IMR-90 (cell line): ENCODE data around the gene CENATAC. TPM values are rescaled to one million over a fixed set of nuclear protein-coding genes. Genes with fewer than 3 reads are reported as not detected.

Experiments used
- ATAC-seq: fragments of 200-7000 bp; cut with Tn5 transposase; 2 replicates; pipeline ENCODE4 v1.9.1; 2020; ENCODE audit warnings: low read depth, mild to moderate bottlenecking, moderate library complexity
- BruUV-seq: library from RNA; stranded (reverse); fragments of 400-500 nt; replicated peaks from 2 replicates; lab custom pipeline; 2021; lab: Mats Ljungman, UMichigan
- CTCF ChIA-PET: fragments of 300-600 bp; formaldehyde crosslinking; extraction: SDS; loops from one replicate; lab custom pipeline; 2021; ENCODE audit warnings: antibody characterized with exemption; lab: Yijun Ruan, JAX
- POLR2A ChIA-PET: fragments of 300-600 bp; sonication (Branson Sonifier 250); formaldehyde crosslinking; loops from one replicate; lab custom pipeline; 2022; ENCODE audit warnings: antibody characterized with exemption; ENCODE audit not compliant: unreplicated experiment; lab: Charles Lee
- DNase-seq: peaks from one replicate; pipeline ENCODE4 v3.0.0; 2013
- H2AFZ ChIP-seq: replicated peaks from 2 replicates; pipeline ENCODE3; 2013; ENCODE audit warnings: low read length, mild to moderate bottlenecking; ENCODE audit not compliant: poor library complexity
- H2AK5ac ChIP-seq: 2 replicates; pipeline ENCODE4 v1.6.1; 2013; ENCODE audit warnings: low read depth, low read length, inconsistent platforms
- H2AK9ac ChIP-seq: replicated peaks from 2 replicates; pipeline ENCODE3; 2013; ENCODE audit warnings: mild to moderate bottlenecking, low read depth, low read length, moderate library complexity; ENCODE audit not compliant: poor library complexity
- H2BK120ac ChIP-seq: 2 replicates; pipeline ENCODE4 v1.6.1; 2013; ENCODE audit warnings: low read depth, low read length, inconsistent platforms
- H2BK15ac ChIP-seq: 3 replicates; pipeline ENCODE4 v1.6.1; 2013; ENCODE audit warnings: low read depth, low read length, inconsistent platforms
- H2BK20ac ChIP-seq: 2 replicates; pipeline ENCODE4 v1.6.1; 2013; ENCODE audit warnings: low read depth, mild to moderate bottlenecking, inconsistent platforms, low read length, moderate library complexity
- H2BK5ac ChIP-seq: 2 replicates; pipeline ENCODE4 v1.6.1; 2013; ENCODE audit warnings: mild to moderate bottlenecking, low read depth, low read length, inconsistent platforms; ENCODE audit not compliant: poor library complexity, severe bottlenecking
- H3K14ac ChIP-seq: replicated peaks from 2 replicates; pipeline ENCODE4 v1.6.1; 2013; ENCODE audit warnings: low read depth, low read length, inconsistent platforms
- H3K18ac ChIP-seq: 2 replicates; pipeline ENCODE4 v1.6.1; 2013; ENCODE audit warnings: low read depth, low read length, control low read depth
- H3K23ac ChIP-seq: 2 replicates; pipeline ENCODE4 v1.6.1; 2013; ENCODE audit warnings: low read depth, low read length, inconsistent platforms
- H3K27ac ChIP-seq: 2 replicates; pipeline ENCODE4 v1.5.1; 2013; ENCODE audit warnings: mild to moderate bottlenecking, control low read depth, low read length; ENCODE audit not compliant: insufficient read depth
- H3K27me3 ChIP-seq: 2 replicates; pipeline ENCODE4 v1.6.1; 2013; ENCODE audit warnings: low read length; ENCODE audit not compliant: control insufficient read depth, insufficient read depth
- H3K36me3 ChIP-seq: 2 replicates; pipeline ENCODE4 v1.6.1; 2013; ENCODE audit warnings: low read length, mixed read lengths; ENCODE audit not compliant: control insufficient read depth, insufficient read depth
- H3K4ac ChIP-seq: 2 replicates; pipeline ENCODE4 v1.6.1; 2013; ENCODE audit warnings: low read depth, low read length, inconsistent platforms
- H3K4me1 ChIP-seq: 2 replicates; pipeline ENCODE4 v1.6.1; 2013; ENCODE audit warnings: low read length, mixed read lengths; ENCODE audit not compliant: control insufficient read depth, insufficient read depth
- H3K4me2 ChIP-seq: 2 replicates; pipeline ENCODE4 v1.6.1; 2013; ENCODE audit warnings: low read depth, mild to moderate bottlenecking, control low read depth, low read length, moderate library complexity
- H3K4me3 ChIP-seq: 2 replicates; pipeline ENCODE4 v1.5.1; 2013; ENCODE audit warnings: low read depth, mild to moderate bottlenecking, control low read depth, low read length, moderate library complexity; ENCODE audit not compliant: insufficient read depth
- H3K56ac ChIP-seq: 2 replicates; pipeline ENCODE4 v1.6.1; 2013; ENCODE audit warnings: low read length, inconsistent platforms; ENCODE audit not compliant: insufficient read depth; ENCODE audit errors: extremely low read depth
- H3K79me1 ChIP-seq, 2 experiments: 2 replicates each; pipeline ENCODE4 v1.6.1; 2013; ENCODE audit warnings: low read length in 2 of 2, inconsistent platforms in 1 of 2, low read depth in 1 of 2
- H3K9ac ChIP-seq: 2 replicates; pipeline ENCODE4 v1.6.1; 2013; ENCODE audit warnings: low read depth, low read length, control low read depth
- H3K9me1 ChIP-seq: 2 replicates; pipeline ENCODE4 v1.6.1; 2013; ENCODE audit warnings: low read length, inconsistent platforms; ENCODE audit not compliant: insufficient read depth
- H3K9me3 ChIP-seq: 2 replicates; pipeline ENCODE4 v1.6.1; 2013; ENCODE audit warnings: low read length; ENCODE audit not compliant: control insufficient read depth, insufficient read depth
- H4K20me1 ChIP-seq: 2 replicates; pipeline ENCODE4 v1.6.1; 2013; ENCODE audit warnings: low read length, inconsistent platforms; ENCODE audit not compliant: insufficient read depth
- H4K5ac ChIP-seq: 2 replicates; pipeline ENCODE4 v1.6.1; 2013; ENCODE audit warnings: mild to moderate bottlenecking, low read depth, low read length, control low read depth
- H4K8ac ChIP-seq, 2 experiments: 2 replicates each; pipeline ENCODE4 v1.6.1; 2013; ENCODE audit warnings: low read depth in 2 of 2, low read length in 2 of 2, control low read depth in 1 of 2, inconsistent platforms in 1 of 2
- H4K91ac ChIP-seq: 2 replicates; pipeline ENCODE4 v1.6.1; 2013; ENCODE audit warnings: low read depth, low read length, inconsistent platforms; ENCODE audit not compliant: insufficient read depth
- MXI1 ChIP-seq: IDR thresholded peaks from 2 replicates; pipeline ENCODE4 v1.6.1; 2012; ENCODE audit warnings: low read depth, mild to moderate bottlenecking, low read length, moderate library complexity, borderline replicate concordance
- POLR2A ChIP-seq: IDR thresholded peaks from 2 replicates; pipeline ENCODE4 v1.6.1; 2012; ENCODE audit warnings: mild to moderate bottlenecking, low read depth, low read length
- RAD21 ChIP-seq: IDR thresholded peaks from 2 replicates; pipeline ENCODE4 v1.6.1; 2012; ENCODE audit warnings: low read length, improper control_type of control experiment
- WGBS, 2 experiments: methylation state at CpG; one replicate each; pipeline versions ENCODE4 v1.1.5 to v1.1.7; 2013; ENCODE audit warnings: missing lambda C conversion rate in 2 of 2; ENCODE audit not compliant: insufficient read length in 1 of 2; ENCODE audit errors: extremely low coverage in 2 of 2; 5-methylcytosine and 5-hydroxymethylcytosine counted together
- dilution Hi-C: fragments of 300-500 bp; cut with HindIII; formaldehyde crosslinking; loops from one replicate; pipeline ENCODE4 v1.14.3; 2018; ENCODE audit warnings: low sequenced_read_pairs; ENCODE audit not compliant: unreplicated experiment
- in situ Hi-C: fragments of 300-500 bp; cut with MboI; formaldehyde crosslinking; loops from 3 replicates; pipeline ENCODE4 v1.14.3; 2019; ENCODE audit warnings: low sequenced_read_pairs, inconsistent platforms, mixed read lengths
- intact Hi-C: fragments of 100-400 bp; cut with micrococcal nuclease; formaldehyde crosslinking; loops from 2 replicates; pipeline ENCODE4 v1.10.0; 2022
- polyA plus RNA-seq, 3 experiments: library from polyadenylated mRNA; depleted of rRNA; stranded (reverse); fragments of >200 nt; gene quantifications; 2 replicates each; pipeline ENCODE4 v1.2.3, GENCODE V29; 2012; ENCODE audit warnings: low replicate concordance in 1 of 3
- total RNA-seq: library from RNA; depleted of rRNA; stranded (reverse); fragments of >200 nt; gene quantifications from 2 replicates; pipeline ENCODE4 v1.2.3, GENCODE V29; 2012
- TF ChIP-seq, protein P1 (sequence below): fragments of 150-350 bp; IDR thresholded peaks from 2 replicates; pipeline ENCODE4 v1.6.1; 2017; ENCODE audit warnings: mild to moderate bottlenecking, antibody characterized with exemption, low read length, low read depth
- TF ChIP-seq, protein P2 (sequence below): conservative IDR thresholded peaks from 2 replicates; pipeline ENCODE4 v1.5.1; 2012; ENCODE audit warnings: mild to moderate bottlenecking, low read depth, low read length, improper control_type of control experiment

CENATAC gene
- total and polyA plus RNA-seq, 2 of the 4 experiments (the other 2 are of a cell fraction): 13.1 to 16.7 TPM

DNA sequence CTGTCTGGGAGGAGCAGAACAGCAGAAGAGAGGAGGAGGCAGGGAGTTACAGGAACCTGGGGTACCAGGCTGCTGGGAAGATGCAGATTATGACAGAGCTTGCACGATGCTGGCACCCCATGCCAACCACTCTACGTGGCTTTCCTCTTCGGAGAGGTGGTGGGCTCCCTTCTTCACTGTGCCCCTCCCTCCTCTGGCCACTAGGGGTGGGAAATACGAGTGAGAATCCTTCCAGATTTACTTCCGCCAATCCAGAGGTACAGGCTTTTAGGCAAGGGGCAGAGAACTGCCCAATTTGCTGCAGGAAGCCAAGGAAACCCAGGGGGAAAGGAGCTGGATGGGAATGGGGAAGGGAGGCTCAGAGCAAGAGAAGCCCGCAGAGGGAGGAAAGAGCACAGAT, 46.8 kb downstream of the CENATAC start:
- no peaks in the 10 kb centered on the region for H3K4me1 ChIP-seq
- no peaks in the 10 kb centered on the region for H3K9me3 ChIP-seq
- H3K9me1 ChIP-seq: no peaks in the 10 kb centered on the region
- H4K8ac ChIP-seq: no peak overlapping the region
- no peak overlapping the region for H3K56ac ChIP-seq
- no peak overlapping the region for H3K4me3 ChIP-seq
- H2BK5ac ChIP-seq: no peak overlapping the region
- H3K79me1 ChIP-seq: no peaks in the 10 kb centered on the region
- TF ChIP-seq, protein P1, sequence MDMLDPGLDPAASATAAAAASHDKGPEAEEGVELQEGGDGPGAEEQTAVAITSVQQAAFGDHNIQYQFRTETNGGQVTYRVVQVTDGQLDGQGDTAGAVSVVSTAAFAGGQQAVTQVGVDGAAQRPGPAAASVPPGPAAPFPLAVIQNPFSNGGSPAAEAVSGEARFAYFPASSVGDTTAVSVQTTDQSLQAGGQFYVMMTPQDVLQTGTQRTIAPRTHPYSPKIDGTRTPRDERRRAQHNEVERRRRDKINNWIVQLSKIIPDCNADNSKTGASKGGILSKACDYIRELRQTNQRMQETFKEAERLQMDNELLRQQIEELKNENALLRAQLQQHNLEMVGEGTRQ: no peak
- TF ChIP-seq RAD21 (no peak), MXI1 (no peak), POLR2A (no peak)
- TF ChIP-seq, protein P2, sequence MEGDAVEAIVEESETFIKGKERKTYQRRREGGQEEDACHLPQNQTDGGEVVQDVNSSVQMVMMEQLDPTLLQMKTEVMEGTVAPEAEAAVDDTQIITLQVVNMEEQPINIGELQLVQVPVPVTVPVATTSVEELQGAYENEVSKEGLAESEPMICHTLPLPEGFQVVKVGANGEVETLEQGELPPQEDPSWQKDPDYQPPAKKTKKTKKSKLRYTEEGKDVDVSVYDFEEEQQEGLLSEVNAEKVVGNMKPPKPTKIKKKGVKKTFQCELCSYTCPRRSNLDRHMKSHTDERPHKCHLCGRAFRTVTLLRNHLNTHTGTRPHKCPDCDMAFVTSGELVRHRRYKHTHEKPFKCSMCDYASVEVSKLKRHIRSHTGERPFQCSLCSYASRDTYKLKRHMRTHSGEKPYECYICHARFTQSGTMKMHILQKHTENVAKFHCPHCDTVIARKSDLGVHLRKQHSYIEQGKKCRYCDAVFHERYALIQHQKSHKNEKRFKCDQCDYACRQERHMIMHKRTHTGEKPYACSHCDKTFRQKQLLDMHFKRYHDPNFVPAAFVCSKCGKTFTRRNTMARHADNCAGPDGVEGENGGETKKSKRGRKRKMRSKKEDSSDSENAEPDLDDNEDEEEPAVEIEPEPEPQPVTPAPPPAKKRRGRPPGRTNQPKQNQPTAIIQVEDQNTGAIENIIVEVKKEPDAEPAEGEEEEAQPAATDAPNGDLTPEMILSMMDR: no peak
- intact Hi-C loops (no loop called here), in situ Hi-C loops (no loop called here), dilution Hi-C loops (no loop called here)
- ATAC-seq: no peak; the same call in 1 of the 2 replicates
- no peak overlapping the region for H3K4me2 ChIP-seq
- H4K91ac ChIP-seq: no peak overlapping the region
- ChIA-PET POLR2A (interaction anchor here (0.6 kb wide), 1 partner anchor 10 kb away, joined by 8 read pairs; no protein-coding TSS in a partner anchor), CTCF (no interaction called here)
- H2AK9ac ChIP-seq: no peak overlapping the region
- no peak overlapping the region for H2BK15ac ChIP-seq
- H3K27ac ChIP-seq: no peak overlapping the region
- no peak overlapping the region for H3K4ac ChIP-seq
- WGBS, 2 experiments: 88% methylated on average over 1 of the region's 6 CpGs; no CpG with 5 or more reads in 1 of the 2 experiments
- no peaks in the 10 kb centered on the region; the same call in 1 of the 2 replicates for H4K20me1 ChIP-seq
- H2AFZ ChIP-seq: no peak overlapping the region
- no peak overlapping the region for H3K9ac ChIP-seq
- BruUV-seq: TSS peak; percentile 87
- no peak overlapping the region for H3K14ac ChIP-seq
- H4K5ac ChIP-seq: no peak overlapping the region
- no peak overlapping the region for H2AK5ac ChIP-seq
- no peak overlapping the region for H3K18ac ChIP-seq
- H2BK120ac ChIP-seq: no peak overlapping the region
- no peaks in the 10 kb centered on the region for H3K27me3 ChIP-seq
- peaks cover 44% of the 10 kb centered on the region for H3K36me3 ChIP-seq
- DNase-seq: no peak
- no peak overlapping the region for H2BK20ac ChIP-seq
- H3K23ac ChIP-seq: no peak overlapping the region
